ENCODE data around the gene LHFPL6. TPM values are rescaled to one million over a fixed set of nuclear protein-coding genes. Genes with fewer than 3 reads are reported as not detected.

LHFPL6 gene
- total and polyA plus RNA-seq, 9 of the 15 experiments (the other 6 are each of a cell fraction or from before 2014, with no cell fraction given) = 0.18 TPM; not detected in 8

DNA sequence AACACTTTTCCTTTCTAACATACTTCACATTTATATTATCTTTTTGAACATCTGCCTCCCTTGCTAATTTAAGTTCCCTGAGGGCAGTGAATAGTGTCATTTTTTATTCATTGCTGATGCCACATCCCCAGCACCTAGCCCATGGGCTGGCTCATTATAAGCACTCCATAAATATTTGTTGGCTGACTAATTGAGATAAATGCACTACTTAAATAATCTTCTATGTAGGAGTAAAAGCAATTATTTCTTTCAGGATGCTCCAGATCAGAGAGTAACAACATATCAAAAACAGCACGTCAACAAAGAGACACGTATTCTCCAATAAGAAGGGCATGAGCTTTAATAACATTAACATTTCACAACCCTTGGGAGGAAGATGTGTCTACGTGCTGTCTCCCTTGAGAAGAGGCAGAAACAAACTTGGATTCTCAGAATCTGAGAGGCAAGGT lies 228.2 kb downstream of the LHFPL6 start:
- Histone ChIP-seq H3K9ac (ENCODE audit: insufficient read depth in 1 of 2, low read depth in 2 of 2, low read length in 2 of 2) (no peak overlapping the region), H4K20me1 (replicated peaks; ENCODE audit: control insufficient read depth, insufficient read depth, low read length) (no peaks in the 10 kb centered on the region), H3K9me1 (ENCODE audit: control insufficient read depth, insufficient read depth, low read length) (no peaks in the 10 kb centered on the region), H3K27ac (ENCODE audit: extremely low read depth, low read depth, low read length) (no peak overlapping the region), H3K4me1 (replicated peaks in 1 of 2; ENCODE audit: control insufficient read depth in 2 of 2, insufficient read depth in 2 of 2, low read length in 2 of 2) (no peaks in the 10 kb centered on the region), H2AFZ (ENCODE audit: low read depth, low read length) (no peak overlapping the region), H3K4me2 (ENCODE audit: insufficient read depth, low read length) (no peak overlapping the region), H3K27me3 (ENCODE audit: control insufficient read depth in 2 of 2, insufficient read depth in 2 of 2, low read length in 2 of 2) (no peaks in the 10 kb centered on the region), H3K4me3 (no peak overlapping the region), H3K9me3 (replicated peaks; ENCODE audit: control insufficient read depth, insufficient read depth, low read depth, low read length) (no peaks in the 10 kb centered on the region), H3K36me3 (ENCODE audit: control insufficient read depth, insufficient read depth, low read length) (no peaks in the 10 kb centered on the region), H3K79me2 (ENCODE audit: control insufficient read depth, insufficient read depth, low read length) (no peaks in the 10 kb centered on the region)
- POLR2A ChIA-PET = no interaction called here
- no peak for TF ChIP-seq GATAD2A (IDR thresholded peaks at IDR 0.05)
- 0% methylated on average over 3 of the region's 3 CpGs for WGBS (ENCODE audit: insufficient coverage, low coverage, missing lambda C conversion rate)
- FAIRE-seq (no peak), ATAC-seq (no peak), DNase-seq (ENCODE audit: extremely low read depth in 1 of 4, low spot score in 3 of 4) (no peak)
- CTCF ChIA-PET (ENCODE audit: low intra/inter-chr PET ratio) = no interaction called here
- in situ Hi-C loops (cut with MboI) (no loop called here), intact Hi-C loops (cut with micrococcal nuclease) (no loop called here)
- no TSS peak for BruUV-seq (replicated peaks)

DNA sequence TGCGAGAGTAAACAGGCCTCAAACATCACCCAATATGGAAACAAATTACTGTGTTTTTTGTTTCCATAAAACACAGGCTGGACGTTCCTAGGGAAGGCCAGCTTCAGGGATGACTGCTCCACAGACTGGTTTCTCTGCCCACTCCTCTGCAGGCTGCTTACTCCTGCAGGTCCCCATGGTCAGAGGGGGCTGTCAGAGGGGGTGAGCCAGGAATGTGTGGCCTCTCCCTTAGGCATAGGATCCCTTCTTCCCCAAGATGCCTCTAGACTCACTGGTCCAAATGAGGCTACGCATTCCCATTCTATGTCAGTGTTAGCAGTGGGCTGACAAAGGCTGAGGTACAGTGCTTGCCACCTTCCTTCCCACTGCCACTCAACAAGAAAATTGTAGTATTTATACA lies 229.8 kb downstream of the LHFPL6 start:
- Histone ChIP-seq H3K27ac (ENCODE audit: extremely low read depth, low read depth, low read length) (no peak overlapping the region), H3K9me1 (ENCODE audit: control insufficient read depth, insufficient read depth, low read length) (no peaks in the 10 kb centered on the region), H3K36me3 (ENCODE audit: control insufficient read depth, insufficient read depth, low read length) (no peaks in the 10 kb centered on the region), H3K27me3 (ENCODE audit: control insufficient read depth in 2 of 2, insufficient read depth in 2 of 2, low read length in 2 of 2) (no peaks in the 10 kb centered on the region), H3K9ac (ENCODE audit: insufficient read depth in 1 of 2, low read depth in 2 of 2, low read length in 2 of 2) (no peak overlapping the region), H3K79me2 (ENCODE audit: control insufficient read depth, insufficient read depth, low read length) (no peaks in the 10 kb centered on the region), H3K9me3 (replicated peaks; ENCODE audit: control insufficient read depth, insufficient read depth, low read depth, low read length) (no peaks in the 10 kb centered on the region), H2AFZ (ENCODE audit: low read depth, low read length) (no peak overlapping the region), H3K4me1 (replicated peaks in 1 of 2; ENCODE audit: control insufficient read depth in 2 of 2, insufficient read depth in 2 of 2, low read length in 2 of 2) (no peaks in the 10 kb centered on the region), H3K4me3 (no peak overlapping the region), H4K20me1 (replicated peaks; ENCODE audit: control insufficient read depth, insufficient read depth, low read length) (no peaks in the 10 kb centered on the region), H3K4me2 (ENCODE audit: insufficient read depth, low read length) (no peak overlapping the region)
- BruUV-seq (replicated peaks) = no TSS peak
- intact Hi-C loops (cut with micrococcal nuclease) (no loop called here), in situ Hi-C loops (cut with MboI) (no loop called here)
- ChIA-PET POLR2A (no interaction called here), CTCF (ENCODE audit: low intra/inter-chr PET ratio) (no interaction called here)
- FAIRE-seq (no peak), ATAC-seq (no peak), DNase-seq (ENCODE audit: extremely low read depth in 1 of 4, low spot score in 3 of 4) (no peak)
- TF ChIP-seq PRPF4 (IDR thresholded peaks at IDR 0.05; ENCODE audit: insufficient read depth, low read depth, low read length, poor library complexity, severe bottlenecking) (no peak), CEBPG (CRISPR knock-in tag; IDR thresholded peaks at IDR 0.05) (no peak), CEBPG (tag; conservative IDR thresholded peaks at IDR 0.05 in 1 of 2, IDR thresholded peaks at IDR 0.05 in 1 of 2) (no peak), MAFG (tag; conservative IDR thresholded peaks at IDR 0.05) (no peak), ZNF146 (CRISPR knock-in tag; IDR thresholded peaks at IDR 0.05; ENCODE audit: unreplicated experiment) (no peak), ZNF79 (CRISPR knock-in tag; IDR thresholded peaks at IDR 0.05; ENCODE audit: low read depth) (no peak)
- WGBS (ENCODE audit: insufficient coverage, low coverage, missing lambda C conversion rate) = 0% methylated on average over 2 of the region's 3 CpGs
